GM18870 (cell line): ENCODE measurements around the gene PHOX2A.

ENCODE experiments used
- ATAC-seq: cut with Tn5 transposase; IDR thresholded peaks from one replicate; pipeline ENCODE4 v1.9.1; 2021; ENCODE audit warnings: moderate library complexity; ENCODE audit not compliant: unreplicated experiment

The PHOX2A gene

GRCh38 chr11:72250661-72251464, 6.9 kb upstream of the PHOX2A start:
- no peak for ATAC-seq

- ATAC-seq, result no peak
Measured at GRCh38 chr11:72249961-72250360, 6.0 kb upstream of the PHOX2A start.

GRCh38 chr11:72247584-72247983, 3.6 kb upstream of the PHOX2A start:
- ATAC-seq, result no peak

GRCh38 chr11:72245263-72245816, 1.4 kb upstream of the PHOX2A start:
- ATAC-seq, result no peak

- ATAC-seq, result no peak
Measured at GRCh38 chr11:72244361-72245262, 636 bp upstream of the PHOX2A start.

- no peak for ATAC-seq
Measured at GRCh38 chr11:72243173-72244059, 560 bp downstream of the PHOX2A start.

- no peak for ATAC-seq
Measured at GRCh38 chr11:72242141-72242540, 1.8 kb downstream of the PHOX2A start.

- no peak for ATAC-seq
Measured at GRCh38 chr11:72241291-72241781, 2.6 kb downstream of the PHOX2A start.

- ATAC-seq, result no peak
Measured at GRCh38 chr11:72240461-72241290, 3.3 kb downstream of the PHOX2A start.

- ATAC-seq, result no peak
Measured at GRCh38 chr11:72239849-72240460, 4.0 kb downstream of the PHOX2A start.

GRCh38 chr11:72239313-72239848, 4.6 kb downstream of the PHOX2A start:
- no peak for ATAC-seq

- no peak for ATAC-seq
Measured at GRCh38 chr11:72238492-72239312, 5.3 kb downstream of the PHOX2A start.

- ATAC-seq, result no peak
Measured at GRCh38 chr11:72238040-72238450, 5.9 kb downstream of the PHOX2A start.

- no peak for ATAC-seq
Measured at GRCh38 chr11:72237112-72237931, 6.7 kb downstream of the PHOX2A start.

GRCh38 chr11:72236774-72237111, 7.2 kb downstream of the PHOX2A start:
- ATAC-seq, result no peak

- no peak for ATAC-seq
Measured at GRCh38 chr11:72236083-72236697, 7.8 kb downstream of the PHOX2A start.
